ENCODE measurements around the gene GJA4.
"Not testable (repeated sequence)": the region's sequence is repeated elsewhere in the genome, so short reads cannot be mapped to it uniquely, and the experiment has no call there.

Gene GJA4

DNA sequence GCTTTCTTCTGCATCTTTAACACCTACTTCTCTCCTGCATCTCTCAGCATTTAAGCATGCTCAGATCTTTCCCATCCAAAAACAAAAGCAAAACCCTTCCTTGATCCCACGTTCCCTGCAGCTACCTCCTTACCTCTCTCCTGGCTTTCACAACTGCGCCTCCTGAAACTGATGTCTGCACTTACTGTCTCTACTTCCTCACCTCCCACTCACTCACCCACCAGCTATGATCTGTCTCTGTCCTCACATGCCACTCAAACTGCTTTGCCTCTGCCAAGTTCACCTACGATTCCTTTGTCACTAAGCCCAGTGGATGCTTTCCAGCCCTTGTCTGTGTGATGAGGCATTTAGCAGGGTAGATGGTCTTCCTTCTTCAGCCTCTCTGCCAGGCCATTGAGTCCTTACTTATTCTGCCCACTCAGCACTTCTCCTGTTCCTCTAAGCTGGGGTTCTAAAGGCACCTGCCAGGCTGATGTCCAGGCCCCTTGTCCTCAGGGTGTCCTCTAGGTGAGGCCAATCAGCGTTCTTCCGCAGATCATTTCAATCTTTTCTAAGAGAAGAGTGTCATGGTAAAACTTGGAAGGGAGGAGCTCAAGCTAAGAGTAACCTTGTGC, 21.8 kb upstream of the GJA4 start:
- DNase-seq: no peak

DNA sequence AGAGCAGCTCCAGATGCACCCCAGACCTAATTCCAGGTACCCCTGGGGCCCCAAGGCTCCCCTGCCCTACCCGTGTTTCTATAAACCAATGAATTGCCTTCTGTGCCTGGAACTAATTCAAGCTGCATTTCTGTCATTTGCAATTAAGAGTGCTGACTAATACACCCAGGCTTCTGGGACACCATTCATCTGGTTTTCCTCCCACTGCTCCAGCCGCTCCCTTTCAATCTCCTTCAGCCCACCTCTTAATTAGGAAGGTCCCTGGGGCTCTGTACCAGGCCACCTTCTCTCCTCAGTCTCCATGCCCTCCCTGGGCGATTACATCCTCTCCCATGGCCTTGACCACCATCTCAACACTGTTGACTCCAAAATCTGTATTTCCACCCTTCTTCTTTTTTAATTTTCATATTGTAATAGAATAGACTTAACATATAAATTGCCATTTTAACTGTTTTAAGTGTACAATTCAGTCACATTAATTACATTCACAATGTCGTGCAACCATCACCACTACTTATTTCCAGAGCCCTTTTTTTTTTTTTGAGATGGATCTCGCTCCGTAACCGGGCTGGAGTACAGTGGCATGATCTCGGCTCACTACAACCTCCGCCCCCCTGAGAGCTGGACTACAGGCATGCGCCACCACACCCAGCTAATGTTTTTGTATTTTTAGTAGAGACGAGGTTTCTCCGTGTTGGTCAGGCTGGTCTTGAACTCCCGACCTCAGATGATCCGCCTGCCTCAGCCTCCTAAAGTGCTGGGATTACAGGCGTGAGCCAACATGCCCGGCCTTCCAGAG, 21.0 kb upstream of the GJA4 start:
- DNase-seq: no peak

DNA sequence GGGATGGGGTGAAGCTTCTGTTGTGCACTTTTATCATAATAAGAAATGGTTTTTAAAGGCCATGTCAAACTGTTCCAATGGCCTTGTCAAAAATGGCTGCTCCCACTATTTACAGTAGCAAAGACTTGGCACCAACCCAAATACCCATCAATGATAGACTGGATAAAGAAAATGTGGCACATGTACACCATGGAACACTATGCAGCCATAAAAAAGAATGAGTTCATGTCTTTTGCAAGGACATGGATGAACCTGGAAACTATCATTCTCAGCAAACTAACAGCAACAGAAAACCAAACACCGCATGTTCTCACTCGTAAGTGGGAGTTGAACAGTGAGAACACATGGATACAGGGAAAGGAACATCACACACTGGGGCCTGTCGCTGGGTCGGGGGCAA, 19.7 kb upstream of the GJA4 start:
- DNase-seq: not testable (repeated sequence)

DNA sequence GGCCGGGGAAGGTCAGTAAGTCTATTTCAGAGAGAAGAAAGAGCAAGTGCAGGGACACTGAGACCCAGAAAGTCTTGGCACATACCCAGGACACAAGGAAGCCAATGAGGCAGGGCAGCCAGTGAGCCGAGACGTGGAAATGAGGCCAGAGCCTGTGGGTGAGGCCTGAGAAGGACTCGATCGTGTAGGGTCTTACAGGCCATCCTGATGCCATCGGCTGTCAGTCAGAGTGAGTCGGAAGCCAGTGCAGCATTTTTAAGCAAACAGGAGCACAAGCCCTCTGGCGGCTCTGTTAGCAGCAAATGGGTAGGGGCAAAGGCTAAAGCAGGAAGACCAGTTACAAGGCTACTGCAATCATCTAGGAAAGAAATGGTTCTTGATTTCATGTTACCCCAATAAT, 17.8 kb upstream of the GJA4 start:
- no peak for DNase-seq

DNA sequence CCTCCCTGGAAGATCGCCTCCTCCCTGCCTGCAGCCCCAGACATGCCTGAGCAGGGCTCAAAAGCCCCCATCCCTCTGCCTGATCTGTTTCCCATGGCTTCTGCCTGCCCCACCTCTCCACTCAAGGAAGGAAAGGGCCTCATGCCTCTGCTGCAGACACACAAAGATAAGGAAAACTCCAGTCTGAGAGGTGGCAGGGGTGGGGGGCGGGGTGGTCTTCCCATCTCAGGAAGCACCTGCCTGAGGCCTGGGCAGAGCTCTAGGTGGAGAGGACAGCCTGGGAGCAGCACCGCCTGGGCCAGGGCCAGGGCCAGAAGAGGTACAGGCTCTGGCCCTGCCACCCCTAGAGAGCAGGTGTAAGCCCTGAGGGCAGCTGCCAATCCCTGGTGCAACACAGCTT, 15.9 kb upstream of the GJA4 start:
- DNase-seq: no peak

DNA sequence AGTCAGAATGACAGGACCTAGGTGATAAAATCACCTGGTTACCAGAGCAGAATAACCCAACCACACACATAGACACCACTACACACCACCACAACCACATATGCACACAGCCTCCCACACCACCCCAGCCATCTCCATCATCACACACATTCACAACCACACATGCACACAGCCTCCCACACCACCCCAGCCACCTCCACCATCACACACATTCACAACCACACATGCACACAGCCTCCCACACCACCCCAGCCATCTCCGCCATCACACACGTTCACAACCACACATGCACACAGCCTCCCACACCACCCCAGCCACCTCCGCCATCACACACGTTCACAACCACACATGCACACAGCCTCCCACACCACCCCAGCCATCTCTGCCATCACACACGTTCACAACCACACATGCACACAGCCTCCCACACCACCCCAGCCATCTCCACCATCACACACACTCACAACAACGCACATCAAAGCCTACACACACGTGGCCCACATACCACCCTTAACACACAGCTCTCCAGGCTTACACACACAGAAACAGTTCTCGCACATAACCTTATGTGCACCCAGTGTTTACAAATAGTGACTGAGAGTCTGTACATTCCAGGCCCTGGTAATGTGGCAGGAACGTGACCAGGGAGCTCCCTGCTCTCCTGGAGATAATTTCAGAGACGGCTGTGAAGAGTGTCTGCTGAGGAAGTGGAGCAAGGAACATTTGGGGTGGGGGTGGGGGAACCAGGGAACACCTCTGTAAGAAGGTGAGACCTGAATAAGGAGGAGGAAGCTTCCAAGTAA, 15.1 kb upstream of the GJA4 start:
- DNase-seq: no peak

DNA sequence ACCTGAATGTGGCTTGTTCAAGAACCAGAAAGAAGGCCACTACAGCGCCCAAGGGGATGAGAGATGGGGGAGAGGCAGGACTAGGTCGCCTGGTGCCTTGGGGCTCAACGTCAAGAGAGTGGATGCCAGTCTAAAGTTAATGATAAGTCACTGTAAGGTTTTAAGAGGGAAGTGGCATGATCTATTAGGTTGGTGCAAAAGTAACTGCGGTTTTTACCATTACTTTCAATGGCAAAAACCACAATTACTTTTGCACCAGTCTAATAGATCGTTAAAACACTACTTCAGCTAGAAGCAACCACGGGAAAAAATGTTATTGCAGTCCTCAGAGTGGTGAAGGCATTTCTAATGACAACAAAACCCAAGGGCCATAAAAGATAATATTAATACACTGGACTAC, 14.4 kb upstream of the GJA4 start:
- DNase-seq: no peak

DNA sequence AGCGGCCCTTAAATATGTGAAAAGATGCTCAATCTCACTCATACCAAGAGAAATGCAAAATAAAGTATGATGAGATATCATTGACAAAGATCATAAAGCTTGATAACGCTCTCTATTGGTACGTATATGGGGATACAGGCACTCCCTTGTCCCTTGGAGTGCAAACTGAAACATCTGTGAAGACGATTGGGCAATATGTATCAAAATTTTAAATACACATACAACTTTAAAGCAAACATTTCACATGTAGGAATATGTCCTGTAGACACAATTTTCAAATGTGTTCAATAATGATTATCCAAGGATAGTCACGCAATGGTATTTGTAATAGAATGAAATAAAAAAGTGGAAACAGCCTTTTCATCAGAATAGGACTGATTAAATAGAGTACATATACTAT, 13.8 kb upstream of the GJA4 start:
- DNase-seq: no peak

DNA sequence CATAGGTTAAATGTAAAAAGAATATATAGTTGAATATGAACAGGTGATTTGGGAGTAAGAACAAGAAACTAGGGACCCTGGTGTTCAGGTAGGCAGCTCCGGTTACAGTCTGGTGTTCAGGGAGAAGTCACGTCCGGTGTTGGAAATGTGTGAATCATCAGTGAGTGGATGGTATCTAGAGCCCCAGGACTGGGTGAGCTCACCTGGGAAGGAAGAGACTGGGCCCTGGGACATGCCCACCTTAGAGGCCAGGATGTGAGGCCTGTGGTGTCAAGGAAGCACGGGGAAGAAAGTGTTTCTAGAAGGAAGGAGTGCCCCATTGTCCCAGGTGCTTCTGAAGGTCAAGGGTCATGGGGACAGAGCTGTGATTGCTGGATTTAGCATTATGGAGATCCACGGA, 13.3 kb upstream of the GJA4 start:
- DNase-seq: no peak

DNA sequence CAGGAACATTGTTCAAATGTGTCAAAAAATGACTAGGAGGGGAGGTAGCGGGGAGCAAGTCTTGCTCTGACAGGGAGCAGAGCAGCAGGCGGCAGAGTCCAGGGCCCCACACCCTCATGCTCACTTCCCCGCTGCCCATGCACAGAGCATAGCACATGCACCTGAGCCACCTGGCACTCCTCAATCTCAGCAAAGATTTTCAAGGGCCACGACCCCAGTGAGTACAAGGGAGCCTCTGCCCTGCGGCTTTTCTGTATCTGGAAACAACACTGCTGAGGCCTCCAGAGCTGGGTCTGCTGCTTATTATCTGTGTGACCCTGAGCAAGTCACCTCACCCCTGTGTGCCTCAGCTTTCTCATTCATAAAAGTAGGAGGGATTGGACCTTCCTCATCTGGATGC, 12.8 kb upstream of the GJA4 start:
- DNase-seq: no peak

DNA sequence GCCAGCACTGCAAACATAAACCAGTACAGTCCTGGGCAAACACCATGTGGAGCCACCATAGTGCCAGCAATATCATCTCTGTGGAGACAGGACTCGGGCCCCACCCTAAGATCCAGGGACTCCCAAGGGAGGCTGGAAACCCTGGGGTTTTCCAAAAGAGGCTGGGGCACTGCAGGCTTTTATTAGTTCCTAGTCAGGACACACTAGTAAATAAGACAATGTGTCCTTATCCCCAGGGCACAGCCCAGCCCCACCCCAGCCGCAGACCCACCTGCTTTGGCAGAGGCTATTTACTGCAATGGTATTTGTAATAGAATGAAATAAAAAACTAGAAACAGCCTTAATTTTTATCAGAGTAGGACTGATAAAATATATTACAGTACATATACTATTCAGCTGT, 12.3 kb upstream of the GJA4 start:
- DNase-seq: no peak

DNA sequence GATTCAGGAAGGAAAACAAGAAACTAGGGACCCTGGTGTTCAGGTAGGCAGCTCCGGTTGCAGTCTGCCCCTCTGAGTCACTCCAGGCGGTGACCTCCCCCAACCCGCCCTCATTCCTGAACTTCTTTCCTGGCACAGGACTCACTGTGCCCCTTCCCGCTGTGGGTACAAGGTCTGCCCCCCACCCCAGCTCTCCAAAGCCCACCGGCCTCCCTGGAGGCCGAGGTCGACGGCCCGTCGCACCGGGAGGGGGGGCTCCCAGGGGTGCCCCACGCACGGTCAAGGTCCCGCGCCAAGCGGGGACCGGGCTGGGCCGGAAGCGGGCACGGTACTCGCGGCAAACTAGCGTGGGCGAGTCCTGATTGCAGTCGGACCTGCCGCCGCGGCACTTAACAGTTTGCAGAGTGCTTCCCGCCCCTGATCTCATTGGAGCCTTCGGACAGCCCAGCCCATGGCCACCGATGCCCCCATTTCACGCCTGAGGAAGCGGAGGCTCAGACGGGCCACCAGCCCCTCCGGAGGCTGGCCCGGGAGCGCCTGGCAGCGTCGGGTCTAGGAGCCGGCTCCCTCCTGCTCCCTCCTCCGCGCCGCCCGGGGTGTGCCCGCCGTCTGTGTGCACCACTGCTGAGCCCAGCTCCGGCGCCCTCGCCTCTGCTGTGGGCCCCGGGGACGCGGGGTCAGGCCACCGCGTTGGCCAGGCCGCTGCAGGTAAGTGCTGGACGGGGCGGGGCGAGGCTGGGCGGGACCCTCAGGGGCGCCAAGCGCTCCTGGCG, 11.5 kb upstream of the GJA4 start, which contains the start of gene GJB3:
Gene GJB3 (plus strand): TSS at position 144 of the 773 bp plus-strand sequence. CDS start 3,549 bp downstream, outside the sequence.
- DNase-seq: no peak

DNA sequence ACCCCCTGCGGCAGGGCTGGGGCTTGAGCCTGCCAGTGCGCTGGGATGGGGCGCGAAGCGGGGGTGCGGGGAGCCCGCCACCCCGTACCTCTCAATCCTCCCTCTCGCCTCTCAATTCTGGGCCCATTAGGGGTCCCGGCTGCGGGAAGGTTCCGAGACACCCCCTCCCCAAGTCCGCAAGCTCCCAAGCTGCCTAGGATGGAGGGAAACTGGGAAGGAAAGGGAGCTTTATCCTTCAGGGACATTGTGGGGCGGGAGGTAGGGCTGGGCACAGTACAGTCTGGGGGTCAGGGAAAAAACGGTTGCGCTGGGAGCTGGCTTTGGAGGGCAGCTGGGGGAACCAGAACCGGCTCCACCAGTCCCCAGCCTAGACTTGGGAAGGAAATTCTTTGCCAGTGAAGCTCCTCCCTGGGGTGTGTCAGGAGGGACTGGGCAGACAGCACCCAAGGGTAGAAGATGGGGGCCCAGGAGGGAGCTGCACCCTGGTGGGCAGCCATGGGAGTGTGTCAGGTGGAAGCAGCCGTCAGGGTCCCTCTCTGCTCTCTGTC, 10.9 kb upstream of the GJA4 start:
- DNase-seq: no peak

DNA sequence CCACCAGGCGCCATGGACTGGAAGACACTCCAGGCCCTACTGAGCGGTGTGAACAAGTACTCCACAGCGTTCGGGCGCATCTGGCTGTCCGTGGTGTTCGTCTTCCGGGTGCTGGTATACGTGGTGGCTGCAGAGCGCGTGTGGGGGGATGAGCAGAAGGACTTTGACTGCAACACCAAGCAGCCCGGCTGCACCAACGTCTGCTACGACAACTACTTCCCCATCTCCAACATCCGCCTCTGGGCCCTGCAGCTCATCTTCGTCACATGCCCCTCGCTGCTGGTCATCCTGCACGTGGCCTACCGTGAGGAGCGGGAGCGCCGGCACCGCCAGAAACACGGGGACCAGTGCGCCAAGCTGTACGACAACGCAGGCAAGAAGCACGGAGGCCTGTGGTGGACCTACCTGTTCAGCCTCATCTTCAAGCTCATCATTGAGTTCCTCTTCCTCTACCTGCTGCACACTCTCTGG, 8.0 kb upstream of the GJA4 start:
- no peak for DNase-seq

DNA sequence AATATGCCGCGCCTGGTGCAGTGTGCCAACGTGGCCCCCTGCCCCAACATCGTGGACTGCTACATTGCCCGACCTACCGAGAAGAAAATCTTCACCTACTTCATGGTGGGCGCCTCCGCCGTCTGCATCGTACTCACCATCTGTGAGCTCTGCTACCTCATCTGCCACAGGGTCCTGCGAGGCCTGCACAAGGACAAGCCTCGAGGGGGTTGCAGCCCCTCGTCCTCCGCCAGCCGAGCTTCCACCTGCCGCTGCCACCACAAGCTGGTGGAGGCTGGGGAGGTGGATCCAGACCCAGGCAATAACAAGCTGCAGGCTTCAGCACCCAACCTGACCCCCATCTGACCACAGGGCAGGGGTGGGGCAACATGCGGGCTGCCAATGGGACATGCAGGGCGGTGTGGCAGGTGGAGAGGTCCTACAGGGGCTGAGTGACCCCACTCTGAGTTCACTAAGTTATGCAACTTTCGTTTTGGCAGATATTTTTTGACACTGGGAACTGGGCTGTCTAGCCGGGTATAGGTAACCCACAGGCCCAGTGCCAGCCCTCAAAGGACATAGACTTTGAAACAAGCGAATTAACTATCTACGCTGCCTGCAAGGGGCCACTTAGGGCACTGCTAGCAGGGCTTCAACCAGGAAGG, 7.4 kb upstream of the GJA4 start:
- no peak for DNase-seq

DNA sequence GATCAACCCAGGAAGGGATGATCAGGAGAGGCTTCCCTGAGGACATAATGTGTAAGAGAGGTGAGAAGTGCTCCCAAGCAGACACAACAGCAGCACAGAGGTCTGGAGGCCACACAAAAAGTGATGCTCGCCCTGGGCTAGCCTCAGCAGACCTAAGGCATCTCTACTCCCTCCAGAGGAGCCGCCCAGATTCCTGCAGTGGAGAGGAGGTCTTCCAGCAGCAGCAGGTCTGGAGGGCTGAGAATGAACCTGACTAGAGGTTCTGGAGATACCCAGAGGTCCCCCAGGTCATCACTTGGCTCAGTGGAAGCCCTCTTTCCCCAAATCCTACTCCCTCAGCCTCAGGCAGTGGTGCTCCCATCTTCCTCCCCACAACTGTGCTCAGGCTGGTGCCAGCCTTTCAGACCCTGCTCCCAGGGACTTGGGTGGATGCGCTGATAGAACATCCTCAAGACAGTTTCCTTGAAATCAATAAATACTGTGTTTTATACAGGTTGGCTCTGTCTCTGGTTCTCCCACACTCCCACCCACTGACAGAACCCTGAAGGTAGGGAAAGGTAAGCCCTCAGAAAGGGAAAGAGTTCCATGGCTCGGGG, 6.8 kb upstream of the GJA4 start:
- no peak for DNase-seq

DNA sequence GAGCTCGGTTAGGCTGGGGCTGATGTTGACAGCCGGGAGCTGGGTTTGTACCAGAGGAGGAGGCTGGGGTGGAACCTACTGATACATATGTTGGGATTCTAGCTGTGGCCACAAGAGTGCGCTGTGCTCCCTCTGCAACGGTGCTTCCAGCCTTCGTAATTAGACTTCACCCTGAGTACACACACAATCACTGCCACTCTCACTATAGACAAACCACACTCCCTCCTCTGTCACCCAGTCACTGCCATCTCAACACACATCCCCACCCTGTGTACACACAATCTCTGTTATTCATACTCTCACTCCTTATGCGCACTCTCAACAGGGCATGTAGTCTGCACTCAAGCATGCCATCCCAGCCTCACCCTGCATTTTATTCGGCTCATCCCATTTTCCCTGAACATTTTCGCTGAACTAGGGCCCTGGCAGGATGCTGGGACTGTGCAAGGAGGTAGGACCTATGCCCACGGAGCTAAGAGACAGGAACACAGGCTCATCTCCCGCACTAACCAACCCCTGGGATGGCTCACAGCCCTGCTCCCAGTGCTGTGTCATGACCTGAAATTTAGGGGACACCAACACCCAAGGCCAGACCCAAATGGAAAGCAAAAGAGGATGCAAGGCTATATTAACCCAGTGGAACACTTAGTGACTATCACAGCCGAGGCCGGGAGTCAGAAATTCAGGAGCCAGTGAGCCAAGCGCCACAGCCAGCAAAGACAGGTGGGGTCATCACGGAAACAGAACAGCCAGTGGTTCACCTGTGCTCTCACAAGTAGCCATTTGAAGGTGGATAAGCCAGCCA, 6.1 kb upstream of the GJA4 start:
- peak; percentile 64 for DNase-seq

DNA sequence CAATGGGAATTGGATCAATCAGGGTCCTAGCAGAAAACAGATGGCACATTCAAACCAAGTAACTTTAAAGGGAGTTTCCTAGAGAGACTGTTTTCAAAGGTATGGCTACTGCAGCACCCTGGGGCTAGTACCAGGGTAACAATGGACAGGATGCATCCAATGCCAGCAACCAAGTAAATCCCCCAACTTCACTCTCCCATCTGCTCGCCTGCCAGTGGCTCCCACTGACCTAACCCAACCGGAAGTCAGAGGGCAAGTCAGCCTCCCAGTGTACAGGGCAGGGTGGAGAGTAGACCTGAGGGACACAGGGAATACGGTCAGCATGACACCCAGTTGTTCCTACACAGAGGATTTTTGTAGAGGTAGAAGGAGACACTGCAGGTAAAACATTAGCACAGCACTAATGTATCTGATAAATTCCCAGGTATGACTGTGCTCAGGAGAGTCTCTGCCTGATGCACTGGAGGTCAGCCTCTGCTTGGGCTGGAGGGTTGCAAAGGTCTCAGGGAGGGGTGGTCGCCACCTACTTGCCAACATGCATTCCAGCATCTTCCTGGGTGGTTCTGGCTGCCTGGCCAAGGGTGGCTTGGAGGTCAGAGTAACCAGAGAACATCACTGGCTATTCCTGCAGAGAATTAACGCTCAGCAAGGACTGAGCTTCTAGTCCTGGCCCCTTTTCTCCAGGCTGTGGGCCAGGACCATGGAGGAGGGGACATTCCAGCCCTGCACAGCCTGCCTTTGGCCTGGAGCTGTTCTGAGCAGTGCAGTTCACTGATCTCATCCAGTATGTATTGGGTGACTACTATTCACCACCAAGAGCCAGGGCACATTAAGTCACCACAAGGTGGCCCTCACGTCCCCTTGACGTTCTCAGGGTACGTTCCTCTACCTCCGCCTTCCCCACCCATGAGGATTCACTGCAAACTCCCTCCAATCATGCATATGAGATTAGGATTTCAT, 5.1 kb upstream of the GJA4 start:
- no peak for DNase-seq

DNA sequence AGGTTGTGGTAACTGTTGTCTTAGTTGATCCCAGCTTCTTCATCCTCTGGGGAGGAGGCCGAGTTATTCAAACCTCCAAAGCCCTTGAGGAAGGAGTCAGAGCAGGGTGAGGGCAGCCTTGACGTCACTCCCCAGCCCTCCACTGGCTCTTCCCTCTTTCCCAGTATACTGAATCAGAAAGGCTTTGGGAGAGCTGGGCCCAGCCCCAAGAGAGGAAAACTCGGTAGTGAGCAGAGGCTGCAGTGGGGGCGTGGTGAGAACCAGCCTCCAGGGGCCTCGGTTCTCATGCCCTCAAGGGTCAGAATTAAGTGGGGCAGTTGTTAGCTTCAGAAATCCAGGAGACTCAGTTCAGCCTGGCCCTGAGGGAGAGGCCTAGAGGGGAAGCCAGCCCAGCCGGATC, 1.8 kb upstream of the GJA4 start:
- DNase-seq: no peak

DNA sequence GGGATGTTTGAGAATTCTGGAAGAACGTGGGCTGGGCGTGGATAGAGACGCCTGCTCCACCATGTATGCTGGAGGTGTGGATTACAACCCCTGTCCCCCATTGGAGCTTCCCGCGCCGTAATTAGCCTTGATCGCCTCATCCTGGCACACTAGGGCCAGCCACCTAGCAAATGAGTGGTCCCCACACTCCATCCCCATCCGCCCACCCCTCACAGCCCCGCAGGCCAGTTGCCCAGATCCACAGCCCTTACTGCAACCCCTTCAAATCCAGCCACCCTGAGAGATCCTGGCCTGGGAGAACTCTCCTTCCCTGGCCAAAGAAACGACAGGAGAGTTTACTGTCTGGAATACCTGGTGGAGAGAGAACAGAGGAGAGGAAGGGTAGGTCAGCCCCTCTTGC, 375 bp upstream of the GJA4 start:
- DNase-seq: no peak

Measured in CD4-positive, alpha-beta T cell treated with Interleukin-10 for 1 hour (primary cell).